Prostate gland (tissue), 2 donors: Measurements from ENCODE around the gene KCNJ12. TPM values are rescaled to one million over a fixed set of nuclear protein-coding genes. Genes with fewer than 3 reads are reported as not detected.
"Not testable (repeated sequence)": the region's sequence is repeated elsewhere in the genome, so short reads cannot be mapped to it uniquely, and the experiment has no call there.

Experiments used
- DNase-seq: peaks from one replicate; pipeline ENCODE4 v3.0.0-alpha.2; 2019; ENCODE audit warnings: low spot score
- H3K27ac ChIP-seq, 2 donors: fragments of 200-600 bp; sonication (generic); 2 replicates each; pipeline ENCODE4 v1.5.1; 2017 to 2019
- H3K27me3 ChIP-seq: fragments of 200-600 bp; sonication (generic); replicated peaks from 2 replicates; pipeline ENCODE4 v1.5.1; 2019; ENCODE audit not compliant: insufficient read depth
- H3K36me3 ChIP-seq, 2 donors: fragments of 200-600 bp; sonication (generic); 1 replicate in 1 of 2; 2 replicates in 1 of 2; pipeline versions ENCODE4 v1.5.1 to v1.8.1; 2017 to 2019
- H3K4me1 ChIP-seq: fragments of 200-600 bp; sonication (generic); replicated peaks from 2 replicates; pipeline ENCODE4 v1.5.1; 2019
- H3K4me3 ChIP-seq, 2 donors: fragments of 200-600 bp; sonication (generic); 2 replicates each; pipeline ENCODE4 v1.5.1; 2017 to 2019
- H3K9me3 ChIP-seq: fragments of 200-600 bp; sonication (generic); 2 replicates; pipeline ENCODE4 v1.5.1; 2017
- POLR2A ChIP-seq: fragments of 450-650 bp; IDR thresholded peaks from one replicate; pipeline ENCODE4 v1.6.1; 2016; ENCODE audit warnings: antibody characterized with exemption, mild to moderate bottlenecking
- POLR2AphosphoS5 ChIP-seq: sonication (generic); formaldehyde crosslinking; IDR thresholded peaks from one replicate; pipeline ENCODE4 v1.6.1; 2017; ENCODE audit warnings: antibody characterized with exemption
- WGBS: methylation state at CpG from one replicate; pipeline ENCODE4 v1.1.5; 2018; 5-methylcytosine and 5-hydroxymethylcytosine counted together
- intact Hi-C: fragments of 100-400 bp; cut with DNase I; formaldehyde crosslinking; loops from one replicate; pipeline ENCODE4 v1.14.2; 2022
- total RNA-seq, 2 donors: library from RNA; depleted of rRNA; stranded (reverse); fragments of >200 nt; gene quantifications; one replicate each; pipeline ENCODE4 v1.1.0, GENCODE V29; 2016
- TF ChIP-seq, protein P1 (sequence below), 4 experiments: fragments of 200-600 bp in 2 of 4; fragments of 450-650 bp in 2 of 4; sonication (generic) in 2 of 4; IDR thresholded peaks; 1 replicate in 3 of 4; 2 replicates in 1 of 4; pipeline ENCODE4 v1.5.1; 2016 to 2019; ENCODE audit warnings: antibody characterized with exemption in 4 of 4, mild to moderate bottlenecking in 2 of 4, moderate library complexity in 2 of 4

The KCNJ12 gene
- total RNA-seq, 2 donors from 2014 or later, result 0.32 to 3.8 TPM

- intact Hi-C loops, DNase-seq: not testable (repeated sequence)
Measured at GRCh38 chr17:21347660-21348059, 28.5 kb upstream of the KCNJ12 start.

GRCh38 chr17:21348081-21348925, 27.9 kb upstream of the KCNJ12 start:
- not testable (repeated sequence) for DNase-seq

More at GRCh38 chr17:21347660-21348059, 28.5 kb upstream of the KCNJ12 start:
- H3K9me3 ChIP-seq, H3K36me3 ChIP-seq, H3K4me3 ChIP-seq, H3K4me1 ChIP-seq, H3K27me3 ChIP-seq, H3K27ac ChIP-seq: not testable (repeated sequence)
- 94% methylated on average over 6 of the region's 6 CpGs for WGBS

GRCh38 chr17:21348926-21349261, 27.3 kb upstream of the KCNJ12 start:
- intact Hi-C loops, H3K27ac ChIP-seq, H3K4me3 ChIP-seq, H3K27me3 ChIP-seq, H3K36me3 ChIP-seq, DNase-seq, H3K9me3 ChIP-seq, H3K4me1 ChIP-seq: not testable (repeated sequence)
- WGBS, result 79% methylated on average over 5 of the region's 7 CpGs

More at GRCh38 chr17:21348081-21348925, 27.9 kb upstream of the KCNJ12 start:
- H3K27me3 ChIP-seq, H3K4me3 ChIP-seq, intact Hi-C loops, H3K9me3 ChIP-seq, H3K27ac ChIP-seq, H3K36me3 ChIP-seq, H3K4me1 ChIP-seq: not testable (repeated sequence)
- WGBS, result 78% methylated on average over 7 of the region's 14 CpGs

GRCh38 chr17:21349358-21350050, 26.7 kb upstream of the KCNJ12 start:
- WGBS, result 79% methylated on average over 5 of the region's 6 CpGs
- H3K27ac ChIP-seq, H3K36me3 ChIP-seq, H3K27me3 ChIP-seq, H3K4me3 ChIP-seq, H3K9me3 ChIP-seq, DNase-seq, H3K4me1 ChIP-seq, intact Hi-C loops: not testable (repeated sequence)

- DNase-seq, H3K9me3 ChIP-seq, H3K4me3 ChIP-seq, H3K4me1 ChIP-seq, H3K27me3 ChIP-seq, intact Hi-C loops, H3K36me3 ChIP-seq, H3K27ac ChIP-seq: not testable (repeated sequence)
- WGBS, result 84% methylated on average over 19 of the region's 19 CpGs
Measured at GRCh38 chr17:21350495-21350894, 25.7 kb upstream of the KCNJ12 start.

GRCh38 chr17:21351366-21352065, 24.6 kb upstream of the KCNJ12 start:
- H3K4me1 ChIP-seq, result no peaks in the 10 kb centered on the region
- no peak for DNase-seq
- no peak overlapping the region for H3K27ac ChIP-seq
- H3K36me3 ChIP-seq, result no peaks in the 10 kb centered on the region
- no peaks in the 10 kb centered on the region for H3K9me3 ChIP-seq
- no peak for TF ChIP-seq POLR2A
- TF ChIP-seq POLR2AphosphoS5, result no peak
- TF ChIP-seq, protein P1, sequence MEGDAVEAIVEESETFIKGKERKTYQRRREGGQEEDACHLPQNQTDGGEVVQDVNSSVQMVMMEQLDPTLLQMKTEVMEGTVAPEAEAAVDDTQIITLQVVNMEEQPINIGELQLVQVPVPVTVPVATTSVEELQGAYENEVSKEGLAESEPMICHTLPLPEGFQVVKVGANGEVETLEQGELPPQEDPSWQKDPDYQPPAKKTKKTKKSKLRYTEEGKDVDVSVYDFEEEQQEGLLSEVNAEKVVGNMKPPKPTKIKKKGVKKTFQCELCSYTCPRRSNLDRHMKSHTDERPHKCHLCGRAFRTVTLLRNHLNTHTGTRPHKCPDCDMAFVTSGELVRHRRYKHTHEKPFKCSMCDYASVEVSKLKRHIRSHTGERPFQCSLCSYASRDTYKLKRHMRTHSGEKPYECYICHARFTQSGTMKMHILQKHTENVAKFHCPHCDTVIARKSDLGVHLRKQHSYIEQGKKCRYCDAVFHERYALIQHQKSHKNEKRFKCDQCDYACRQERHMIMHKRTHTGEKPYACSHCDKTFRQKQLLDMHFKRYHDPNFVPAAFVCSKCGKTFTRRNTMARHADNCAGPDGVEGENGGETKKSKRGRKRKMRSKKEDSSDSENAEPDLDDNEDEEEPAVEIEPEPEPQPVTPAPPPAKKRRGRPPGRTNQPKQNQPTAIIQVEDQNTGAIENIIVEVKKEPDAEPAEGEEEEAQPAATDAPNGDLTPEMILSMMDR (IDR thresholded peaks at IDR 0.05), result no peak
- WGBS, result 89% methylated on average over 3 of the region's 3 CpGs
- intact Hi-C loops, result no loop called here
- no peaks in the 10 kb centered on the region for H3K27me3 ChIP-seq
- H3K4me3 ChIP-seq, result no peak overlapping the region

DNA sequence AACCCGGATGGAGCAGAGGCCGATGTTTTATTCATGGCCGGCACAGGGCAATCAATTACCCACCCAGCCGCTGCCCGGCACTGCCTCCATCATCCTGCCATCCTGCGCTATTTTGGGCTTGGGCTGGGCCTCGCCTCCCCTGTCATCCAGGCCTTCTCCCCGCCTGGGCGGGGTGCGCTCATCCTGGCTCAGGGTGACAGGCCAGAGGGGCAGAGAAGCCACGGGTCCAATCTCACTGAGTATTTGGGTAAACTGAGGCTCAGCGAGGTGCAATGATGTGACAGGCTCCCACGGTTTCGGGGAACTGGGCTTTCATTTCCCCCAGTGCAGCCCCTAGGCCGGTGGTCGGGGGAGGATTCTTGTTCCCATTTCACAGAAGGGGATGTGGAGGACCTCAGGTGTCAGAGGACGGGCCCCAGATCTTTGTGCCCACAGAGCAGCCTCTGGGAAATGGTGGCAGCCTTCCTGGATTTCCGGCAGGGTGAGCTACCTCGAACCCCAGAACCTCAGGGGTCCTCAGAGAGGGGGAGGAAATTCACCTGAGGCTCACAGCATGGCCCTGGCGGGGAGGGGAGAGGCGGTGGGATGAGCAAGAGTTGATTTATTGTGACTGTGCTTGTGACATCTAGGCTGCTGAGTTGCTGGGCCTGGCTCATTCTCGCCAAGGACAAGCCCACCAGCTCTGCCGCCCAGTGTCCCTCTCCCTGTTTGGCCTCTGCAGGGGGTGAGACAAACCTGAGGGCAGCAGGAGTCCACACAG, 23.8 kb upstream of the KCNJ12 start:
- intact Hi-C loops, result no loop called here
- TF ChIP-seq, protein P1 (IDR thresholded peaks at IDR 0.05), result no peak
- no peak for TF ChIP-seq POLR2A
- TF ChIP-seq POLR2AphosphoS5, result no peak
- 92% methylated on average over 23 of the region's 23 CpGs for WGBS
- Histone ChIP-seq H3K27ac (no peak overlapping the region), H3K4me1 (no peaks in the 10 kb centered on the region), H3K36me3 (no peaks in the 10 kb centered on the region), H3K4me3 (no peak overlapping the region), H3K9me3 (no peaks in the 10 kb centered on the region), H3K27me3 (no peaks in the 10 kb centered on the region)
- DNase-seq, result no peak
